ENCODE measurements around the gene GLDC.

GRCh38 chr9:6490863-6491262 is 154.7 kb downstream of the GLDC start:
- TF ChIP-seq CTCF (IDR thresholded peaks at IDR 0.05) (no peak), POLR2A (IDR thresholded peaks at IDR 0.05) (no peak)
